Measurements from ENCODE around the gene VEGFC. TPM values are rescaled to one million over a fixed set of nuclear protein-coding genes. Genes with fewer than 3 reads are reported as not detected.

The VEGFC gene
- total RNA-seq, 2 experiments from 2014 or later = not detected

DNA sequence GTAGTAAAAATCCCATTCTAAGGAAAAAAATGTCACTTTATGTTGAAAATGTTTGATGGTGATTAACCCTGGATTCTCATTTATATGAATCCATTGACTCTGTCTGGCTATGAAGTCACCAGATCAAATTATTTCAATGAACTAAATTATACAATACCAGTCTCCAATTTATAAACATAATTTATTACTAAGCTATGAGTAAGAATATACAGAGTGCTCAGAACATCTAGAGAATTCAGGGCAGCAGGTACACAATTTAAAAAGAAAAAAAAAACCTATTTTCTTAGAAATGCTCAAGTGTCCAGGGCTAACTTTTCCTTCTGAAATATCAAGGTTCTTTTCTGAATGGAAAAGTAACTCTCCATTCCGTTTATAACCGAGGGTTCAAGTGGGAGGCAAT is 48.6 kb downstream of the VEGFC start:
- no peak overlapping the region for H3K27ac Mint-ChIP-seq
- POLR2A ChIA-PET = no interaction called here
- DNase-seq = no peak
- intact Hi-C loops (cut with micrococcal nuclease) = no loop called here
- H3K27me3 Mint-ChIP-seq = no peaks in the 10 kb centered on the region
- TF ChIP-seq CTCF (IDR thresholded peaks at IDR 0.05) = no peak
- H3K4me1 Mint-ChIP-seq (ENCODE audit: low read depth) = no peaks in the 10 kb centered on the region
- H3K36me3 Mint-ChIP-seq (ENCODE audit: low read depth) = no peaks in the 10 kb centered on the region
- H3K9me3 Mint-ChIP-seq = no peaks in the 10 kb centered on the region
- no peak for ATAC-seq
- no peak overlapping the region for H3K4me3 Mint-ChIP-seq
- CTCF ChIA-PET = no interaction called here

- ATAC-seq (no peak), DNase-seq (no peak)
- Mint-ChIP-seq H3K27ac (no peak overlapping the region), H3K4me3 (no peak overlapping the region), H3K27me3 (no peaks in the 10 kb centered on the region), H3K36me3 (ENCODE audit: low read depth) (no peaks in the 10 kb centered on the region), H3K9me3 (no peaks in the 10 kb centered on the region), H3K4me1 (ENCODE audit: low read depth) (no peaks in the 10 kb centered on the region)
- no peak for TF ChIP-seq CTCF (IDR thresholded peaks at IDR 0.05)
- CTCF ChIA-PET = no interaction called here
- POLR2A ChIA-PET = no interaction called here
- intact Hi-C loops (cut with micrococcal nuclease) = no loop called here
These were observed 50.5 kb downstream of the VEGFC start for GRCh38 chr4:176742211-176742610.

GRCh38 chr4:176741253-176741652 is 51.5 kb downstream of the VEGFC start:
- no peak overlapping the region for H3K27ac Mint-ChIP-seq
- intact Hi-C loops (cut with micrococcal nuclease) = no loop called here
- no peak overlapping the region for H3K4me3 Mint-ChIP-seq
- TF ChIP-seq CTCF (IDR thresholded peaks at IDR 0.05) = no peak
- DNase-seq (no peak), ATAC-seq (no peak)
- H3K4me1 Mint-ChIP-seq (ENCODE audit: low read depth) = no peaks in the 10 kb centered on the region
- no peaks in the 10 kb centered on the region for H3K27me3 Mint-ChIP-seq
- POLR2A ChIA-PET = no interaction called here
- no peaks in the 10 kb centered on the region for H3K9me3 Mint-ChIP-seq
- CTCF ChIA-PET = no interaction called here
- H3K36me3 Mint-ChIP-seq (ENCODE audit: low read depth) = no peaks in the 10 kb centered on the region

DNA sequence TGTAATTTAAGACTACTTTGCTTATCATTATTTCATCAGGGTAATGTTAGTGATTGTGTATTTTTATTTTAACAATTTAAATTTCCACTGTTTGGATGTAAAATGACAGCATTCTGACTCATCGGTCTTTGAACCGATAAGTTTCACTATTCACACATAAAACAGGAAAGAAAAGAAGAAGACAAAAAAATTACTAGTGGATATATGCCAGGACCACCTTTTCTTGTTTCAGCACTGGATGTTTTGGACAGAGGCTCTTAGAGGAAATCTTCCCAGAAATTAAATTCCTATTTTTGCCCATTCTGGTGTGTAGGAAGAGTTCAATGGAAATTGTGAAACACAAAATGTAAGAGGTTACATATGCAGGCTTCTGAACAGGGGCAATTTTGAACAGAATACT is 57.4 kb downstream of the VEGFC start:
- H3K4me3 Mint-ChIP-seq = no peak overlapping the region
- no peak overlapping the region for H3K27ac Mint-ChIP-seq
- H3K27me3 Mint-ChIP-seq = no peaks in the 10 kb centered on the region
- ChIA-PET CTCF (no interaction called here), POLR2A (no interaction called here)
- H3K36me3 Mint-ChIP-seq (ENCODE audit: low read depth) = no peaks in the 10 kb centered on the region
- DNase-seq (no peak), ATAC-seq (no peak)
- intact Hi-C loops (cut with micrococcal nuclease) = no loop called here
- no peaks in the 10 kb centered on the region for H3K9me3 Mint-ChIP-seq
- no peak for TF ChIP-seq CTCF (IDR thresholded peaks at IDR 0.05)
- H3K4me1 Mint-ChIP-seq (ENCODE audit: low read depth) = no peaks in the 10 kb centered on the region

DNA sequence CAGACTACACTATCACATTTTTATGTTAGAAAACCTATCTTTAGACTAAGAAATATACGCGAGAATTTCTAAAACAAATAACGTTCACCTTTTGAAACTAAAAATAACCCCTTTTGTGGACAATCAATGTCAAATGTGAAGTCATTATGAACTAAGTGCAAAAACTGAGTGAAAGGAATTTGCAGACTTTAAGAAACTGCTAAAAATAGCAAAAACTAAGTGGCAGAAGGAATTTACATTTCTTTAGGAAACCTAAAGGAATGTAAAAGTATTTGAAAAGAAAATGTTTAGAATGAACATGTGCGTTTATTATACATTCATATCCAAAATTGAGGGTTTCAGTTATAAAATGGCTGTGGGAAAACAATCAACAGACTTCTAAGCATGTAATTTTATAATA is 58.3 kb downstream of the VEGFC start:
- Mint-ChIP-seq H3K9me3 (no peaks in the 10 kb centered on the region), H3K27me3 (no peaks in the 10 kb centered on the region), H3K4me3 (no peak overlapping the region), H3K36me3 (ENCODE audit: low read depth) (no peaks in the 10 kb centered on the region), H3K27ac (no peak overlapping the region), H3K4me1 (ENCODE audit: low read depth) (no peaks in the 10 kb centered on the region)
- ChIA-PET CTCF (no interaction called here), POLR2A (no interaction called here)
- no peak for DNase-seq
- no peak for ATAC-seq
- intact Hi-C loops (cut with micrococcal nuclease) = no loop called here
- no peak for TF ChIP-seq CTCF (IDR thresholded peaks at IDR 0.05)
